Measurements from ENCODE around the gene CHRND. TPM values are rescaled to one million over a fixed set of nuclear protein-coding genes. Genes with fewer than 3 reads are reported as not detected.

CHRND gene
- total and polyA plus RNA-seq, 2 experiments from 2014 or later: 0.10 to 0.11 TPM

DNA sequence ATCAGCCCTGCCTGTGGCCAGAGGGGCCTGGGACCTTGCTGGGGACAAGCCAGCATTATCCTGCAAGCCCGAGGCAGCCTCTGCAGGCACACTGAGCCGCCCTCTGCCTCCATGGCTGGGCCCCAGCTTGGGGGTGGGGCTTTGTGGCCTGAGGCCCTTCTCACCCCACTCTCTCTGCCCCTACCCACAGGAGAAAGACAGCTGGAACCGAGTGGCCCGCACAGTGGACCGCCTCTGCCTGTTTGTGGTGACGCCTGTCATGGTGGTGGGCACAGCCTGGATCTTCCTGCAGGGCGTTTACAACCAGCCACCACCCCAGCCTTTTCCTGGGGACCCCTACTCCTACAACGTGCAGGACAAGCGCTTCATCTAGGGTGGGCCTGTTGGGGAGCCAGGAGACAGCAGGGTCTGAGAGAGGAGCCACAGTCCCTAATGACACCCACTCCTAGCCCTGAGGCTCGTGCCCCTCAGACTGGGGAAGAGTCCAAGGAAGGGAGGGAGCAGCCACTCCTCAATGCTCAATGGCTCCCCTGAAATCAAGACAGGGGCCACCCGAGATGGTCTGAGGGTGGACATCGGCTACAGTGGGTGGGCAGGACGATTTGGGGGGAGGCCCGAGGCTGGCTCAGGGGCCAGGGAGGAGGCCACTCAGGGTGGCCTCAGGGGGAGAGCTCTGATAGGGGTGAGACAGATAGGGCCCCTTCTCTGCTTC is 9.1 kb downstream of the CHRND start:
- no peak for ATAC-seq
- Histone ChIP-seq H3K4me2 (no peak overlapping the region), H3K27me3 (ENCODE audit: insufficient read depth) (no peaks in the 10 kb centered on the region), H3K79me2 (replicated peaks; ENCODE audit: insufficient read depth) (no peaks in the 10 kb centered on the region), H3K9me2 (ENCODE audit: insufficient read depth) (no peaks in the 10 kb centered on the region), H3K36me3 (ENCODE audit: insufficient read depth) (no peaks in the 10 kb centered on the region), H3K27ac (ENCODE audit: low read depth) (no peak overlapping the region), H4K20me1 (replicated peaks; ENCODE audit: insufficient read depth) (no peaks in the 10 kb centered on the region), H3K4me1 (ENCODE audit: insufficient read depth) (peaks cover 4% of the 10 kb centered on the region; the same call in 1 of the 2 replicates), H3K4me3 (no peak overlapping the region), H3F3A (replicated peaks; ENCODE audit: low read depth) (no peaks in the 10 kb centered on the region), H2AFZ (no peak overlapping the region)
- TF ChIP-seq CTCF (conservative IDR thresholded peaks at IDR 0.05; ENCODE audit: low read depth in 2 of 2): no peak
- TF ChIP-seq, protein P1, sequence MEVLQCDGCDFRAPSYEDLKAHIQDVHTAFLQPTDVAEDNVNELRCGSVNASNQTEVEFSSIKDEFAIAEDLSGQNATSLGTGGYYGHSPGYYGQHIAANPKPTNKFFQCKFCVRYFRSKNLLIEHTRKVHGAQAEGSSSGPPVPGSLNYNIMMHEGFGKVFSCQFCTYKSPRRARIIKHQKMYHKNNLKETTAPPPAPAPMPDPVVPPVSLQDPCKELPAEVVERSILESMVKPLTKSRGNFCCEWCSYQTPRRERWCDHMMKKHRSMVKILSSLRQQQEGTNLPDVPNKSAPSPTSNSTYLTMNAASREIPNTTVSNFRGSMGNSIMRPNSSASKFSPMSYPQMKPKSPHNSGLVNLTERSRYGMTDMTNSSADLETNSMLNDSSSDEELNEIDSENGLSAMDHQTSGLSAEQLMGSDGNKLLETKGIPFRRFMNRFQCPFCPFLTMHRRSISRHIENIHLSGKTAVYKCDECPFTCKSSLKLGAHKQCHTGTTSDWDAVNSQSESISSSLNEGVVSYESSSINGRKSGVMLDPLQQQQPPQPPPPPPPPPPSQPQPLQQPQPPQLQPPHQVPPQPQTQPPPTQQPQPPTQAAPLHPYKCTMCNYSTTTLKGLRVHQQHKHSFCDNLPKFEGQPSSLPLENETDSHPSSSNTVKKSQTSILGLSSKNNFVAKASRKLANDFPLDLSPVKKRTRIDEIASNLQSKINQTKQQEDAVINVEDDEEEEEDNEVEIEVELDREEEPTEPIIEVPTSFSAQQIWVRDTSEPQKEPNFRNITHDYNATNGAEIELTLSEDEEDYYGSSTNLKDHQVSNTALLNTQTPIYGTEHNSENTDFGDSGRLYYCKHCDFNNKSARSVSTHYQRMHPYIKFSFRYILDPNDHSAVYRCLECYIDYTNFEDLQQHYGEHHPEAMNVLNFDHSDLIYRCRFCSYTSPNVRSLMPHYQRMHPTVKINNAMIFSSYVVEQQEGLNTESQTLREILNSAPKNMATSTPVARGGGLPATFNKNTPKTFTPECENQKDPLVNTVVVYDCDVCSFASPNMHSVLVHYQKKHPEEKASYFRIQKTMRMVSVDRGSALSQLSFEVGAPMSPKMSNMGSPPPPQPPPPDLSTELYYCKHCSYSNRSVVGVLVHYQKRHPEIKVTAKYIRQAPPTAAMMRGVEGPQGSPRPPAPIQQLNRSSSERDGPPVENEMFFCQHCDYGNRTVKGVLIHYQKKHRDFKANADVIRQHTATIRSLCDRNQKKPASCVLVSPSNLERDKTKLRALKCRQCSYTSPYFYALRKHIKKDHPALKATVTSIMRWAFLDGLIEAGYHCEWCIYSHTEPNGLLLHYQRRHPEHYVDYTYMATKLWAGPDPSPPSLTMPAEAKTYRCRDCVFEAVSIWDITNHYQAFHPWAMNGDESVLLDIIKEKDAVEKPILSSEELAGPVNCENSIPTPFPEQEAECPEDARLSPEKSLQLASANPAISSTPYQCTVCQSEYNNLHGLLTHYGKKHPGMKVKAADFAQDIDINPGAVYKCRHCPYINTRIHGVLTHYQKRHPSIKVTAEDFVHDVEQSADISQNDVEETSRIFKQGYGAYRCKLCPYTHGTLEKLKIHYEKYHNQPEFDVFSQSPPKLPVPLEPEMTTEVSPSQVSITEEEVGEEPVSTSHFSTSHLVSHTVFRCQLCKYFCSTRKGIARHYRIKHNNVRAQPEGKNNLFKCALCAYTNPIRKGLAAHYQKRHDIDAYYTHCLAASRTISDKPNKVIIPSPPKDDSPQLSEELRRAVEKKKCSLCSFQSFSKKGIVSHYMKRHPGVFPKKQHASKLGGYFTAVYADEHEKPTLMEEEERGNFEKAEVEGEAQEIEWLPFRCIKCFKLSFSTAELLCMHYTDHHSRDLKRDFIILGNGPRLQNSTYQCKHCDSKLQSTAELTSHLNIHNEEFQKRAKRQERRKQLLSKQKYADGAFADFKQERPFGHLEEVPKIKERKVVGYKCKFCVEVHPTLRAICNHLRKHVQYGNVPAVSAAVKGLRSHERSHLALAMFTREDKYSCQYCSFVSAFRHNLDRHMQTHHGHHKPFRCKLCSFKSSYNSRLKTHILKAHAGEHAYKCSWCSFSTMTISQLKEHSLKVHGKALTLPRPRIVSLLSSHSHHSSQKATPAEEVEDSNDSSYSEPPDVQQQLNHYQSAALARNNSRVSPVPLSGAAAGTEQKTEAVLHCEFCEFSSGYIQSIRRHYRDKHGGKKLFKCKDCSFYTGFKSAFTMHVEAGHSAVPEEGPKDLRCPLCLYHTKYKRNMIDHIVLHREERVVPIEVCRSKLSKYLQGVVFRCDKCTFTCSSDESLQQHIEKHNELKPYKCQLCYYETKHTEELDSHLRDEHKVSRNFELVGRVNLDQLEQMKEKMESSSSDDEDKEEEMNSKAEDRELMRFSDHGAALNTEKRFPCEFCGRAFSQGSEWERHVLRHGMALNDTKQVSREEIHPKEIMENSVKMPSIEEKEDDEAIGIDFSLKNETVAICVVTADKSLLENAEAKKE (CRISPR knock-in tag; IDR thresholded peaks at IDR 0.05): no peak
- TF ChIP-seq ZNF331 (CRISPR knock-in tag; IDR thresholded peaks at IDR 0.05; ENCODE audit: low read depth): no peak
- no peak for TF ChIP-seq EZH2phosphoT487 (IDR thresholded peaks at IDR 0.05; ENCODE audit: unreplicated experiment)
- no peak for TF ChIP-seq CREB1 (CRISPR knock-in tag; IDR thresholded peaks at IDR 0.05; ENCODE audit: low read depth)
- TF ChIP-seq ZNF114 (CRISPR knock-in tag; IDR thresholded peaks at IDR 0.05): no peak
- no peak for TF ChIP-seq STAT1 (IDR thresholded peaks at IDR 0.05; ENCODE audit: unreplicated experiment)
- TF ChIP-seq POLR2AphosphoS5 (IDR thresholded peaks at IDR 0.05; ENCODE audit: low read depth): no peak
- no peak for TF ChIP-seq JUNB (IDR thresholded peaks at IDR 0.05; ENCODE audit: unreplicated experiment)
- TF ChIP-seq REST (IDR thresholded peaks at IDR 0.05; ENCODE audit: unreplicated experiment): no peak
- no peak for TF ChIP-seq ETS1 (IDR thresholded peaks at IDR 0.05)
- TF ChIP-seq NANOG (IDR thresholded peaks at IDR 0.05; ENCODE audit: borderline replicate concordance): no peak
- TF ChIP-seq EZH2 (IDR thresholded peaks at IDR 0.05; ENCODE audit: low read depth, unreplicated experiment): no peak
- Mint-ChIP-seq H3K9me3 (peaks cover 8% of the 10 kb centered on the region; the same call in 2 of the 3 replicates), H3K4me3 (no peak overlapping the region), H3K27ac (no peak overlapping the region), H3K36me3 (ENCODE audit: low read depth) (peaks cover 4% of the 10 kb centered on the region; the same call in 1 of the 3 replicates), H3K4me1 (peaks cover 31% of the 10 kb centered on the region), H3K27me3 (ENCODE audit: insufficient read depth, low read depth, poor library complexity) (peaks cover 16% of the 10 kb centered on the region)
- DNase-seq (ENCODE audit: low spot score): no peak

Measured in GM23338 (cell line).